Upper lobe of left lung (tissue), 6 donors: ENCODE measurements around the gene CNTRL. TPM values are rescaled to one million over a fixed set of nuclear protein-coding genes. Genes with fewer than 3 reads are reported as not detected.
"Not testable (repeated sequence)": the region's sequence is repeated elsewhere in the genome, so short reads cannot be mapped to it uniquely, and the experiment has no call there.

Experiments used
- ATAC-seq, 2 donors: fragments of 200-7000 bp; cut with Tn5 transposase; one replicate each; pipeline ENCODE4 v1.9.1; 2022; ENCODE audit warnings: mild to moderate bottlenecking in 2 of 2, moderate library complexity in 2 of 2; ENCODE audit not compliant: low FRiP score in 2 of 2
- DNase-seq, 2 donors: peaks; one replicate each; pipeline ENCODE4 v3.0.0-alpha.2; 2019 to 2020
- H3K27ac ChIP-seq, 4 donors: fragments of 200-600 bp; sonication (generic); one replicate each; pipeline ENCODE4 v1.5.1; 2016 to 2019
- H3K27me3 ChIP-seq, 4 donors: fragments of 200-600 bp; sonication (generic); one replicate each; pipeline ENCODE4 v1.5.1; 2017 to 2019
- H3K36me3 ChIP-seq, 4 donors: fragments of 200-600 bp; sonication (generic); one replicate each; pipeline ENCODE4 v1.5.1; 2016 to 2019
- H3K4me1 ChIP-seq, 4 donors: fragments of 200-600 bp; sonication (generic); one replicate each; pipeline ENCODE4 v1.5.1; 2018 to 2019
- H3K4me3 ChIP-seq, 4 donors: fragments of 200-600 bp; sonication (generic); one replicate each; pipeline ENCODE4 v1.5.1; 2017 to 2019; ENCODE audit warnings: mild to moderate bottlenecking in 2 of 4, moderate library complexity in 1 of 4
- H3K9me3 ChIP-seq, 4 donors: fragments of 200-600 bp; sonication (generic); one replicate each; pipeline ENCODE4 v1.5.1; 2018 to 2019
- CTCF ChIP-seq, 6 experiments: fragments of 450-650 bp in 4 of 6; fragments of 200-600 bp in 2 of 6; sonication (generic) in 2 of 6; IDR thresholded peaks; one replicate each; pipeline ENCODE4 v1.5.1; 2016 to 2019; ENCODE audit warnings: antibody characterized with exemption in 6 of 6
- EP300 ChIP-seq, 4 donors: sonication (generic); formaldehyde crosslinking; IDR thresholded peaks; one replicate each; pipeline ENCODE4 v1.5.1; 2017; ENCODE audit warnings: antibody characterized with exemption in 4 of 4, control low read depth in 2 of 4
- POLR2A ChIP-seq, 4 donors: fragments of 450-650 bp; IDR thresholded peaks; one replicate each; pipeline ENCODE4 v1.5.1; 2016 to 2017; ENCODE audit warnings: antibody characterized with exemption in 4 of 4, mild to moderate bottlenecking in 2 of 4
- POLR2AphosphoS5 ChIP-seq, 2 donors: sonication (generic); formaldehyde crosslinking; IDR thresholded peaks; one replicate each; pipeline ENCODE4 v1.5.1; 2017; ENCODE audit warnings: antibody characterized with exemption in 2 of 2
- WGBS, 2 donors: methylation state at CpG; one replicate each; pipeline ENCODE4 v1.1.5; 2017 to 2018; 5-methylcytosine and 5-hydroxymethylcytosine counted together
- total RNA-seq, 6 donors: library from RNA; depleted of rRNA in 4 of 6; stranded (reverse); fragments of >200 nt in 4 of 6; gene quantifications; one replicate each; pipeline versions ENCODE4 v1.1.0 to v1.2.1, GENCODE V29; 2016 to 2021
- donor health status: DM: no; HTN: no; CAD: no; lungs with moderate emphysema.
- donor health status: DM: no; HTN: yes; CAD: no; lungs with severe emphysema.

Gene CNTRL
- total RNA-seq, 6 donors from 2014 or later: 16.1 to 52.4 (median 20.4) TPM

- WGBS, 2 donors: 36 to 49% methylated on average over 3 of the region's 3 CpGs
- ATAC-seq (no peak), DNase-seq (no peak)
- no peak for TF ChIP-seq POLR2AphosphoS5 (IDR thresholded peaks at IDR 0.05)
- no peak for TF ChIP-seq EP300 (IDR thresholded peaks at IDR 0.05)
- no peak for TF ChIP-seq POLR2A (IDR thresholded peaks at IDR 0.05)
- no peak for TF ChIP-seq CTCF (IDR thresholded peaks at IDR 0.05)
- Histone ChIP-seq H3K27me3 (no peaks in the 10 kb centered on the region), H3K36me3 (peaks cover 0 to 24% (median 2%) of the 10 kb centered on the region in 4 donors), H3K4me3 (no peak overlapping the region), H3K27ac (no peak overlapping the region), H3K4me1 (peaks cover 7 to 15% (median 10%) of the 10 kb centered on the region in 4 donors), H3K9me3 (no peaks in the 10 kb centered on the region)
These were observed 50.8 kb downstream of the CNTRL start for GRCh38 chr9:121125590-121125989.

GRCh38 chr9:121129384-121129783 lies 54.6 kb downstream of the CNTRL start:
- ATAC-seq, H3K27me3 ChIP-seq, H3K4me3 ChIP-seq, DNase-seq, H3K27ac ChIP-seq, H3K9me3 ChIP-seq, H3K4me1 ChIP-seq: not testable (repeated sequence)
- peaks cover 0 to 35% (median 4%) of the 10 kb centered on the region in 4 donors for H3K36me3 ChIP-seq
- 81 to 86% methylated on average over 3 of the region's 3 CpGs for WGBS, 2 donors

DNA sequence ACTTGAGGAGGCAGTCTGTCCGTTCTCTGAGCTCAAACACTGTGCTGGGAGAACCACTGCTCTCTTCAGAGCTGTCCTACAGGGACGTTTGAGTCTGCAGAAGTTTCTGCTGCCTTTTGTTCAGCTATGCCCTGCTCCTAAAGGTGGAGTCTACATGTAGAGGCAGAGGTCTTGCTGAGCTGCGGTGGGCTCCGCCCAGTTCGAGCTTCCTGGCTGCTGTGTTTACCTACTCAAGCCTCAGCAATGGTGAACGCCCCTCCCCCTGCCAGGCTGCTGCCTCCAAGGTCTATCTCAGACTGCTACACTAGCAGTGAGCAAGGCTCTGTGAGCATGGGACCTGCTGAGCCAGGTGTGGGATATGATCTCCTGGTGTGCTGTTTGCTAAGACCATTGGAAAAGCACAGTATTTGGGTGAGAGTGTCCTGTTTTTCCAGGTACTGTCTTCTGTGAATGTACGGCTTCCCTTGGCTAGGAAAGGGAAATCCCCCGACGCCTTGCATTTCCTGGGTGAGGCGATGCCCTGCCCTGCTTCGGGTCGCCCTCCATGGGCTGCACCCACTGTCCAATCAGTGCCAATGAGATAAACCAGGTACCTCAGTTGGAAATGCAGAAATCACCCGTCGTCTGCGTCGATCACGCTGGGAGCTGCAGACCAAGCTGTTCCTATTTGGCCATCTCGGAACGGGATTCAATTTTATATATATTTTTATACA lies 58.5 kb downstream of the CNTRL start:
- 71 to 80% methylated on average over 15 to 19 of the region's 19 CpGs for WGBS, 2 donors

GRCh38 chr9:121135642-121136041 lies 60.9 kb downstream of the CNTRL start:
- DNase-seq (no peak), ATAC-seq (no peak)
- H3K27me3 ChIP-seq: no peaks in the 10 kb centered on the region
- peaks cover 9 to 45% (median 20%) of the 10 kb centered on the region in 4 donors for H3K36me3 ChIP-seq
- WGBS, 2 donors: 93 to 94% methylated on average over 2 of the region's 2 CpGs
- H3K9me3 ChIP-seq: no peaks in the 10 kb centered on the region
- TF ChIP-seq CTCF (IDR thresholded peaks at IDR 0.05) (no peak), POLR2AphosphoS5 (IDR thresholded peaks at IDR 0.05) (no peak), EP300 (IDR thresholded peaks at IDR 0.05) (no peak), POLR2A (IDR thresholded peaks at IDR 0.05) (no peak)
- peaks cover 0 to 10% (median 8%) of the 10 kb centered on the region in 4 donors for H3K4me1 ChIP-seq
- H3K27ac ChIP-seq: no peak overlapping the region
- H3K4me3 ChIP-seq: no peak overlapping the region

More for the DNA sequence above, 58.5 kb downstream of the CNTRL start:
- peaks cover 0 to 10% (median 8%) of the 10 kb centered on the region in 4 donors for H3K4me1 ChIP-seq
- no peaks in the 10 kb centered on the region for H3K27me3 ChIP-seq
- no peak for ATAC-seq
- no peak overlapping the region for H3K4me3 ChIP-seq
- H3K9me3 ChIP-seq: no peaks in the 10 kb centered on the region
- H3K27ac ChIP-seq: no peak overlapping the region
- H3K36me3 ChIP-seq: peaks cover 0 to 22% (median 8%) of the 10 kb centered on the region in 4 donors
- TF ChIP-seq EP300 (IDR thresholded peaks at IDR 0.05): no peak
- TF ChIP-seq POLR2A (IDR thresholded peaks at IDR 0.05): no peak
- TF ChIP-seq POLR2AphosphoS5 (IDR thresholded peaks at IDR 0.05): no peak
- no peak for TF ChIP-seq CTCF (IDR thresholded peaks at IDR 0.05)
- peak; percentile 26 to 74 for DNase-seq

DNA sequence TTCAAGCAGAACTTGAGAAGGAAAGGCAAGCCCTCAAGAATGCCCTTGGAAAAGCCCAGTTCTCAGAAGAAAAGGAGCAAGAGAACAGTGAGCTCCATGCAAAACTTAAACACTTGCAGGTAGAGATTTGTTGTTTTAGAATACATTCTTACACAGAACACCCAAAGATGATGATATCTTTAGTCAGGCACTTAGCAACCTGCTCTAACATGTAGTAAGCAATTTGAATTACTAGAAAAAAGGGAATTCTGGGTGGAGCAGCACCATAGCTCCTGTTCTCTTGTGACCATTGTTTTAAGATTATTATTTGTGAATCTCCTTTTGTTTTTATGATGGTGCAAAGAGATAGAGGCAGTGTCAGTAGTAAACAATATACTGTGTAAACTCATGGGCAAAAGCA lies 63.8 kb downstream of the CNTRL start:
- Histone ChIP-seq H3K27ac (no peak overlapping the region), H3K4me3 (no peak overlapping the region), H3K27me3 (no peaks in the 10 kb centered on the region), H3K4me1 (peaks cover 0 to under 1% (median 0%) of the 10 kb centered on the region in 4 donors), H3K36me3 (peaks cover 11 to 67% (median 40%) of the 10 kb centered on the region in 4 donors), H3K9me3 (no peaks in the 10 kb centered on the region)
- DNase-seq (no peak), ATAC-seq (no peak)
- TF ChIP-seq CTCF (IDR thresholded peaks at IDR 0.05): no peak
- TF ChIP-seq POLR2A (IDR thresholded peaks at IDR 0.05): no peak
- no peak for TF ChIP-seq EP300 (IDR thresholded peaks at IDR 0.05)
- no peak for TF ChIP-seq POLR2AphosphoS5 (IDR thresholded peaks at IDR 0.05)
